ENCODE data around the gene NTMT1. TPM values are rescaled to one million over a fixed set of nuclear protein-coding genes. Genes with fewer than 3 reads are reported as not detected.
A peak's percentile ranks its signal among the peaks of the same experiment; 100 is the strongest.

The NTMT1 gene
- total RNA-seq, 1 donor from 2014 or later = 72.4 TPM

GRCh38 chr9:129613520-129614175 is 12.3 kb upstream of the NTMT1 start:
- Mint-ChIP-seq H3K27me3 (peaks cover 19% of the 10 kb centered on the region), H3K36me3 (ENCODE audit: low read depth) (no peaks in the 10 kb centered on the region), H3K4me3 (no peak overlapping the region), H3K27ac (no peak overlapping the region), H3K9me3 (peaks cover 3% of the 10 kb centered on the region), H3K4me1 (peaks cover 15% of the 10 kb centered on the region)
- DNase-seq = no peak
- intact Hi-C loops (cut with micrococcal nuclease) = loop anchor here (10.0 kb wide), 1 partner anchor 289 kb away; no protein-coding TSS in a partner anchor

GRCh38 chr9:129614932-129615331 is 11.0 kb upstream of the NTMT1 start:
- intact Hi-C loops (cut with micrococcal nuclease) = loop anchor here (10.0 kb wide), 1 partner anchor 290 kb away; no protein-coding TSS in a partner anchor
- Mint-ChIP-seq H3K4me3 (no peak overlapping the region), H3K9me3 (peaks cover 3% of the 10 kb centered on the region), H3K27ac (no peak overlapping the region), H3K36me3 (ENCODE audit: low read depth) (no peaks in the 10 kb centered on the region), H3K27me3 (peaks cover 25% of the 10 kb centered on the region), H3K4me1 (peaks cover 7% of the 10 kb centered on the region)
- DNase-seq = no peak

- Mint-ChIP-seq H3K4me1 (peaks cover 6% of the 10 kb centered on the region), H3K36me3 (ENCODE audit: low read depth) (no peaks in the 10 kb centered on the region), H3K27ac (no peak overlapping the region), H3K27me3 (peaks cover 25% of the 10 kb centered on the region), H3K9me3 (peaks cover 3% of the 10 kb centered on the region), H3K4me3 (no peak overlapping the region)
- intact Hi-C loops (cut with micrococcal nuclease) = loop anchor here (10.0 kb wide), 1 partner anchor 291 kb away; no protein-coding TSS in a partner anchor
- DNase-seq = no peak
These were observed 10.3 kb upstream of the NTMT1 start for GRCh38 chr9:129615407-129616285.

GRCh38 chr9:129617167-129617566 is 8.8 kb upstream of the NTMT1 start:
- no peak overlapping the region for H3K4me3 Mint-ChIP-seq
- H3K4me1 Mint-ChIP-seq = peaks cover under 1% of the 10 kb centered on the region
- H3K36me3 Mint-ChIP-seq (ENCODE audit: low read depth) = no peaks in the 10 kb centered on the region
- peak; percentile 76 for DNase-seq
- intact Hi-C loops (cut with micrococcal nuclease) = loop anchor here (10.0 kb wide), 1 partner anchor 292 kb away; no protein-coding TSS in a partner anchor
- no peak overlapping the region for H3K27ac Mint-ChIP-seq
- H3K9me3 Mint-ChIP-seq = peaks cover 3% of the 10 kb centered on the region
- peaks cover 38% of the 10 kb centered on the region for H3K27me3 Mint-ChIP-seq

GRCh38 chr9:129619787-129620668 is 5.9 kb upstream of the NTMT1 start:
- intact Hi-C loops (cut with micrococcal nuclease) = loop anchor here (10.0 kb wide), 1 partner anchor 295 kb away; no protein-coding TSS in a partner anchor
- Mint-ChIP-seq H3K27me3 (peaks cover 37% of the 10 kb centered on the region), H3K9me3 (peaks cover 3% of the 10 kb centered on the region), H3K36me3 (ENCODE audit: low read depth) (no peaks in the 10 kb centered on the region), H3K4me1 (peaks cover 10% of the 10 kb centered on the region), H3K27ac (no peak overlapping the region), H3K4me3 (peak overlapping the region; percentile 3)
- peak; percentile 72 for DNase-seq

- Mint-ChIP-seq H3K4me1 (peaks cover 14% of the 10 kb centered on the region), H3K9me3 (peaks cover 3% of the 10 kb centered on the region), H3K36me3 (ENCODE audit: low read depth) (no peaks in the 10 kb centered on the region), H3K4me3 (peak within 1 kb of the TSS; percentile 3), H3K27me3 (peaks cover 34% of the 10 kb centered on the region), H3K27ac (no peak within 1 kb of the TSS)
- no peak for DNase-seq
- intact Hi-C loops (cut with micrococcal nuclease) = no loop called here
These were observed 5.2 kb upstream of the NTMT1 start, which contains the start of gene C9orf50 for GRCh38 chr9:129620669-129621295. Gene C9orf50, minus strand, starts transcription at chr9:129621101. Its CDS starts 527 bp downstream, at chr9:129620574.

GRCh38 chr9:129623331-129623730 is 2.6 kb upstream of the NTMT1 start:
- H3K27me3 Mint-ChIP-seq = peaks cover 23% of the 10 kb centered on the region
- H3K27ac Mint-ChIP-seq = no peak overlapping the region
- peaks cover 2% of the 10 kb centered on the region for H3K9me3 Mint-ChIP-seq
- H3K36me3 Mint-ChIP-seq (ENCODE audit: low read depth) = peaks cover 5% of the 10 kb centered on the region
- H3K4me1 Mint-ChIP-seq = peaks cover 25% of the 10 kb centered on the region
- H3K4me3 Mint-ChIP-seq = no peak overlapping the region
- no peak for DNase-seq
- intact Hi-C loops (cut with micrococcal nuclease) = no loop called here

GRCh38 chr9:129624168-129624759 is 1.7 kb upstream of the NTMT1 start:
- H3K4me1 Mint-ChIP-seq = peaks cover 28% of the 10 kb centered on the region
- peak overlapping the region; percentile 82 for H3K27ac Mint-ChIP-seq
- H3K9me3 Mint-ChIP-seq = no peaks in the 10 kb centered on the region
- peaks cover 17% of the 10 kb centered on the region for H3K27me3 Mint-ChIP-seq
- DNase-seq = peak; percentile 92
- H3K4me3 Mint-ChIP-seq = peak overlapping the region; percentile 84
- intact Hi-C loops (cut with micrococcal nuclease) = loop anchor here (1.0 to 2.0 kb wide), 3 partner anchors 13 to 485 kb away; no protein-coding TSS in a partner anchor
- H3K36me3 Mint-ChIP-seq (ENCODE audit: low read depth) = peaks cover 9% of the 10 kb centered on the region

- Mint-ChIP-seq H3K4me1 (peaks cover 32% of the 10 kb centered on the region), H3K4me3 (peak overlapping the region; percentile 83), H3K27ac (peak overlapping the region; percentile 93), H3K27me3 (peaks cover 13% of the 10 kb centered on the region), H3K9me3 (no peaks in the 10 kb centered on the region), H3K36me3 (ENCODE audit: low read depth) (peaks cover 13% of the 10 kb centered on the region)
- DNase-seq = peak; percentile 81
- intact Hi-C loops (cut with micrococcal nuclease) = loop anchor here (1.0 to 5.0 kb wide), 4 partner anchors 14 to 1073 kb away; partner anchors contain the start of gene SPTAN1
These were observed 1.0 kb upstream of the NTMT1 start for GRCh38 chr9:129624947-129625346.

GRCh38 chr9:129626625-129627284 is 792 bp downstream of the NTMT1 start:
- H3K4me1 Mint-ChIP-seq = peaks cover 39% of the 10 kb centered on the region
- peaks cover 2% of the 10 kb centered on the region for H3K27me3 Mint-ChIP-seq
- peak overlapping the region; percentile 83 for H3K4me3 Mint-ChIP-seq
- no peaks in the 10 kb centered on the region for H3K9me3 Mint-ChIP-seq
- intact Hi-C loops (cut with micrococcal nuclease) = loop anchor here (1.0 to 5.0 kb wide), 3 partner anchors 14 to 1074 kb away; partner anchors contain the start of gene SPTAN1
- DNase-seq = peak; percentile 83
- peaks cover 13% of the 10 kb centered on the region for H3K36me3 Mint-ChIP-seq (ENCODE audit: low read depth)
- peak overlapping the region; percentile 93 for H3K27ac Mint-ChIP-seq

GRCh38 chr9:129627556-129628440 is 1.8 kb downstream of the NTMT1 start:
- H3K9me3 Mint-ChIP-seq = no peaks in the 10 kb centered on the region
- peak overlapping the region; percentile 83 for H3K4me3 Mint-ChIP-seq
- H3K27ac Mint-ChIP-seq = peak overlapping the region; percentile 93
- peaks cover 44% of the 10 kb centered on the region for H3K4me1 Mint-ChIP-seq
- H3K36me3 Mint-ChIP-seq (ENCODE audit: low read depth) = peaks cover 22% of the 10 kb centered on the region
- no peak for DNase-seq
- intact Hi-C loops (cut with micrococcal nuclease) = loop anchor here (2.0 to 5.0 kb wide), 2 partner anchors 13 to 1075 kb away; partner anchors contain the start of gene SPTAN1
- no peaks in the 10 kb centered on the region for H3K27me3 Mint-ChIP-seq
